Measurements from ENCODE around the gene PEX11A. TPM values are rescaled to one million over a fixed set of nuclear protein-coding genes. Genes with fewer than 3 reads are reported as not detected.
A peak's percentile ranks its signal among the peaks of the same experiment; 100 is the strongest.

PEX11A gene
- total RNA-seq, 4 donors from 2014 or later: 6.7 to 12.2 (median 8.8) TPM

DNA sequence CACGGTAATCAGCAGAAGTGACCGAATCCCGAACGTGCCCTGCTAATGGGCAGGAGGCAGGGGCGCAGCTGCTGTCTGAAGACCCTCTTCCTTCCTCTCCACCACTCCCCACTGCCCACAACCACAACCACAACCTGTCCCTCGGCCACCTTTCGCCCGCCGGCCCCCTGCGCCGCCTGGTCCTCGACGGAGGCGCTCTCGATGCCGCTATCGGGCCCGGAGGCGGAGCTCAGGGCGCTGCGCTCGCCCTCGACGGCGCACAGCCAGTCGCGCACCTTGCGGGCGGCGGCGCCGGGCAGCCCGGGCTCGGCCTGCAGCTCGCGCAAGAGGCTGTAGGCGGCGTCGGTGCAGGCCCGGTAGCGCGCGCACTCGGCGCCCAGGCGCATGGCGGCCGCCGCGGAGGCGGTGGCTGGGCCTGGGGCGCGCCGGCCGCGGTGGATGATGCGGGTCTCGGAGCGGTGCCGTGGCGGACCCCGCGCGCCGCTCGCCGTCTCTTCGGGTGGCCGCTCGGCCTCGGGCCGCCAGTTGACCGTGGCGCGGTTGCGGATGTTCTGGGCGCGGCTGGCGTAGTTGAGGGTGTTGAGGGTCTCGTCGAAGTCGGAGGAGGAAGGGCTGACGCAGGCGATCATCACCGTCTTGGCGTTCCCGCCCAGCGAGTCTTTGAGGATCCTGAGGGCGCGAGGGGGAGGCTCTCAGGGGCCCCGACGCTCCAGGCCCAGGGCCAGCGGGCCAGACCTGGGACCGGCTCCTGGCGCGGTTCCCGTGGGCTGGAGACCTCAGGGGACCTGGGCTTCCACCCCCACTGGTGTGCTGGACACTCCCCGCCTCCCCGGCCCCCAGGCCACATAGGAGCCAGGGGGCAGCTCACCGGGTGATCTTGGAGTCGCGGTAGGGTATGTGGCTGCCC lies 42.2 kb downstream of the PEX11A start:
- 89 to 92% methylated on average over 97 to 98 of the region's 102 CpGs for WGBS, 2 donors
- peak in 1 of 2 donors; percentile 66 for DNase-seq (ENCODE audit: low spot score in 2 of 2)
- TF ChIP-seq, protein P1, sequence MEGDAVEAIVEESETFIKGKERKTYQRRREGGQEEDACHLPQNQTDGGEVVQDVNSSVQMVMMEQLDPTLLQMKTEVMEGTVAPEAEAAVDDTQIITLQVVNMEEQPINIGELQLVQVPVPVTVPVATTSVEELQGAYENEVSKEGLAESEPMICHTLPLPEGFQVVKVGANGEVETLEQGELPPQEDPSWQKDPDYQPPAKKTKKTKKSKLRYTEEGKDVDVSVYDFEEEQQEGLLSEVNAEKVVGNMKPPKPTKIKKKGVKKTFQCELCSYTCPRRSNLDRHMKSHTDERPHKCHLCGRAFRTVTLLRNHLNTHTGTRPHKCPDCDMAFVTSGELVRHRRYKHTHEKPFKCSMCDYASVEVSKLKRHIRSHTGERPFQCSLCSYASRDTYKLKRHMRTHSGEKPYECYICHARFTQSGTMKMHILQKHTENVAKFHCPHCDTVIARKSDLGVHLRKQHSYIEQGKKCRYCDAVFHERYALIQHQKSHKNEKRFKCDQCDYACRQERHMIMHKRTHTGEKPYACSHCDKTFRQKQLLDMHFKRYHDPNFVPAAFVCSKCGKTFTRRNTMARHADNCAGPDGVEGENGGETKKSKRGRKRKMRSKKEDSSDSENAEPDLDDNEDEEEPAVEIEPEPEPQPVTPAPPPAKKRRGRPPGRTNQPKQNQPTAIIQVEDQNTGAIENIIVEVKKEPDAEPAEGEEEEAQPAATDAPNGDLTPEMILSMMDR (IDR thresholded peaks at IDR 0.05): no peak
- TF ChIP-seq POLR2A (IDR thresholded peaks at IDR 0.05): no peak
- intact Hi-C loops (cut with DNase I; ENCODE audit: low total_unique reads): no loop called here
- no peak overlapping the region for H3K4me3 ChIP-seq (ENCODE audit: low read depth, poor library complexity, severe bottlenecking)

DNA sequence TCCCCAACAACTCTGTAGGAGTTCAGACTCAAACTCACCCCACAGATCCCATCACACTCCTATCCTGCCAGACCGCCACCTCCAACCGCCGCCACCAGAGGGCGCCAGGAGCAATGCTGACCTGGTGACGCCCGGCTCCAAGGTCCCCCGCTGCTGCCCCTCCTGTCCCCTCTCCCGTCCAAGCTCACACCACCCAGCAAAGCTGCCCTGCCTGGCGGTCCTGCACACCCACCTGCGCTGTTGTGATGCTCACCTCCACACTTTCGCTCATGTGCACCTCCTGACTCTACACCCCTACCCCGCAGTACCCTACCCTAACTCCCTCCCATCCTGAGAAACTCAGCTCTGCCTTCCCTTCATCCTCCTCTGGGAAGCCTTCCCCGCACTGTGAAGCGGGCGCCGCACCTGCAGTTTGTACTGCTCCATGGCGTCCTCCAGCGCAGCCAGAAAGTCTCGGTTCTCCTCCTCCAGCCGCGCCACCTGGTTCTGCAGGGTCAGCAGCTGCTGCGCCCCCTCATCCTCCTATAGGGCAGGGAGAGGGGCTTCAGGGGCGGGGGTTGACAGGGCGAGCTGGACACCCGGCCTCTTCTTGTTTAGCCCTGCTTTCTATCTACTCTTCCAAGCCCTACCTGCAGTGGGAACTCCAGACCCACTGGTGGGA lies 43.2 kb downstream of the PEX11A start:
- intact Hi-C loops (cut with DNase I; ENCODE audit: low total_unique reads): no loop called here
- DNase-seq (ENCODE audit: low spot score in 2 of 2): peak; percentile 59 to 95
- 56 to 57% methylated on average over 25 of the region's 25 CpGs for WGBS, 2 donors
- TF ChIP-seq, protein P1 (IDR thresholded peaks at IDR 0.05): peak in 1 of 3 donors; percentile 32
- TF ChIP-seq POLR2A (IDR thresholded peaks at IDR 0.05): no peak
- no peak overlapping the region for H3K4me3 ChIP-seq (ENCODE audit: low read depth, poor library complexity, severe bottlenecking)

DNA sequence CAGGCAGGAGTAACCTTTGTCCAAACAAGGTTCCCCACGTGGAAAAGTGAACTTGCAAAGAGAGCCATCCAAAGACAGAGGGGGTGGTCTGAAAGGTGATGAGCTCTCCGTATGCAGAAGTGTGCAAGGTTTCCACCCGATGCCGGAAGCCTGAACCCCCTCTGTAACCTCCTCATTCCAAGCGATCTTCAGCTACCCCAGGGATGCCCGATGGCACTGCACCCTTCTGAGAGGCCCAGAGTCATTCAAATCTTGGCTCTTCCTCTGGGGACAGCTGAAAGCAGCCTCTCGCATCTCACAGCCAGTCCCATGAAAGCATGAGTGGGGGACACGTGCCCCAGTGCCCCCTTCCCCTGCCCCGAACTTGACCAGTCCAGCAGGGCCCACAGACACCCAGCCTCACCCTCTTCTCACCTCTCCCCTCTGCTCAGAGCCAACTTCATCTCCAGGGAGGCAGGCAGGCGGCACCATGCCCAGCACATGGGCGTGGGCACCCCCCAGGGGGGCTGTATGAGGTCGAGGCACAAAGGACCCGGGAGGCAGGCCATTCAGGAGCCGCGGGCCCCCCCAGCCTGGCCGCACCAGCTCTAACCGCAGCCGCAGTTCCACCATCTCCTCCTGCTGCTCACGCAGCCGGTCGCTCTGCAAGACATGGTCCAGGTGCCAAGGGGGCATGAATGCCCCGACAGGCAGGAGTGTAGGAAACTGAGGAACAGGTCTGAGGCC lies 44.0 kb downstream of the PEX11A start:
- TF ChIP-seq, protein P1 (IDR thresholded peaks at IDR 0.05): no peak
- no peak for TF ChIP-seq POLR2A (IDR thresholded peaks at IDR 0.05)
- 84 to 89% methylated on average over 17 to 21 of the region's 22 CpGs for WGBS, 2 donors
- peak in 1 of 2 donors; percentile 56 for DNase-seq (ENCODE audit: low spot score in 2 of 2)
- no peak overlapping the region for H3K4me3 ChIP-seq (ENCODE audit: low read depth, poor library complexity, severe bottlenecking)
- intact Hi-C loops (cut with DNase I; ENCODE audit: low total_unique reads): no loop called here

DNA sequence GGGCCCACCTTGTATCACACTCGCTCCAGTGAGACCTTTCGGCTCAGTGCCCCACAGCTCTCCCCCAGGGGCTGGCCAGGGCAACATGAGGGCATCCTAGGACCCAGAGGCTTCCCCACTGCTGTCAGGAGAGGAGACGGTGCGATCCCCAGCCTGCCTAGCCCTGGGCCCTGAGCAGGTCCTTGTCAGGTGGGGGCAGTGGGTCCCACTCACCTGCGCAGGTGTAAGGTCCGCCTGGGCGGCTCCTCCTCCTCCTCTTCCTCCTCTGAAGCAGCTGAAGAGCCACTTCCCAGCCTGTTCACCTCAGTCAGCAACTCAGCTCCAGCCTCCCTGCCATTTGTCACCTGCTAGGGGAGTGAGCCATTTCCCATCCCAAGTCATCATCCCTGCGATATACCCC lies 44.9 kb downstream of the PEX11A start:
- no peak overlapping the region for H3K4me3 ChIP-seq (ENCODE audit: low read depth, poor library complexity, severe bottlenecking)
- WGBS, 2 donors: 88 to 91% methylated on average over 6 to 8 of the region's 8 CpGs
- DNase-seq (ENCODE audit: low spot score in 2 of 2): peak in 1 of 2 donors; percentile 79
- TF ChIP-seq POLR2A (IDR thresholded peaks at IDR 0.05): no peak
- TF ChIP-seq, protein P1 (IDR thresholded peaks at IDR 0.05): no peak
- intact Hi-C loops (cut with DNase I; ENCODE audit: low total_unique reads): no loop called here

DNA sequence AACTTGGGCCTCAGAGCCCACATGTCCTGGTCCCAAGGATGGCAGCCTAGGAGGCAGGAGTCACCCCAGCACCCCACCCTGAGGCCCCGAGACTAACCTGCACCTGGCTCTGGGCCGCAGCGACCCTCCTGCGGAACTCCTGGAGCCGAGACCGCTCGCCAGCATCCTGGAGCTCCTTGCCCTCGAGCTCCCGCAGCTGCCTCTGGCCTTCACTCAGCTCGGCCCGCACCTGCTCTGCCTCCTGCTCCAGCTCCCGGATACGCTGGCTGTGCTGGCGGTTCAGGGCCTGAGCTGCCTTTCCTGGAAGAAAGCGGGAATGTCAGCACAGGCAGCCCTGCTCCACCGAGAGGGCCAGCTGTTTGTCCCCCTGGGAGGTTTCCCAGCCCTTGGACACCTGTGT lies 48.4 kb downstream of the PEX11A start:
- 91 to 93% methylated on average over 13 to 16 of the region's 16 CpGs for WGBS, 2 donors
- intact Hi-C loops (cut with DNase I; ENCODE audit: low total_unique reads): no loop called here
- peak in 1 of 2 donors; percentile 63 for DNase-seq (ENCODE audit: low spot score in 2 of 2)
- TF ChIP-seq, protein P1 (IDR thresholded peaks at IDR 0.05): no peak
- no peak for TF ChIP-seq POLR2A (IDR thresholded peaks at IDR 0.05)
- no peak overlapping the region for H3K4me3 ChIP-seq (ENCODE audit: low read depth, poor library complexity, severe bottlenecking)

Measured in lower leg skin (tissue), 4 donors.